Duodenal mucosa (tissue), 2 donors: Measurements from ENCODE around the gene PADI2.

Source experiments
- H3K27ac ChIP-seq: one replicate; pipeline ENCODE4 v1.7.0; 2013; ENCODE audit warnings: low read depth, low read length
- H3K27me3 ChIP-seq, 2 donors: one replicate each; pipeline ENCODE4 v1.7.0; 2013; ENCODE audit warnings: low read length in 2 of 2, control low read depth in 1 of 2; ENCODE audit not compliant: insufficient read depth in 2 of 2, control insufficient read depth in 1 of 2
- H3K36me3 ChIP-seq, 2 donors: one replicate each; pipeline ENCODE4 v1.7.0; 2013; ENCODE audit warnings: low read length in 2 of 2, control low read depth in 1 of 2; ENCODE audit not compliant: insufficient read depth in 2 of 2, control insufficient read depth in 1 of 2
- H3K4me1 ChIP-seq, 2 donors: one replicate each; pipeline ENCODE4 v1.7.0; 2013; ENCODE audit warnings: low read length in 2 of 2, control low read depth in 1 of 2; ENCODE audit not compliant: insufficient read depth in 2 of 2, control insufficient read depth in 1 of 2
- H3K4me3 ChIP-seq, 2 donors: one replicate each; pipeline ENCODE4 v1.7.0; 2013; ENCODE audit warnings: low read length in 2 of 2, low read depth in 1 of 2
- H3K9ac ChIP-seq, 2 donors: one replicate each; pipeline ENCODE4 v1.7.0; 2013; ENCODE audit warnings: low read length in 2 of 2, low read depth in 1 of 2
- H3K9me3 ChIP-seq, 2 donors: one replicate each; pipeline ENCODE4 v1.7.0; 2013; ENCODE audit warnings: low read length in 2 of 2, control low read depth in 1 of 2; ENCODE audit not compliant: control insufficient read depth in 1 of 2

Gene PADI2

GRCh38 chr1:17027900-17028299 lies 91.4 kb downstream of the PADI2 start:
- H3K36me3 ChIP-seq = peaks cover 51 to 84% of the 10 kb centered on the region in 2 donors

GRCh38 chr1:17027403-17027802 lies 91.8 kb downstream of the PADI2 start:
- Histone ChIP-seq H3K27ac (no peak overlapping the region), H3K27me3 (no peaks in the 10 kb centered on the region), H3K4me1 (no peaks in the 10 kb centered on the region), H3K4me3 (no peak overlapping the region), H3K9me3 (no peaks in the 10 kb centered on the region), H3K36me3 (peaks cover 51 to 84% of the 10 kb centered on the region in 2 donors), H3K9ac (no peak overlapping the region)

More at GRCh38 chr1:17027900-17028299, 91.4 kb downstream of the PADI2 start:
- Histone ChIP-seq H3K9ac (no peak overlapping the region), H3K9me3 (no peaks in the 10 kb centered on the region), H3K4me3 (no peak overlapping the region), H3K4me1 (no peaks in the 10 kb centered on the region), H3K27ac (no peak overlapping the region), H3K27me3 (no peaks in the 10 kb centered on the region)

- no peaks in the 10 kb centered on the region for H3K27me3 ChIP-seq
- no peak overlapping the region for H3K27ac ChIP-seq
- no peak overlapping the region for H3K9ac ChIP-seq
- H3K4me3 ChIP-seq = no peak overlapping the region
- no peaks in the 10 kb centered on the region for H3K4me1 ChIP-seq
- H3K9me3 ChIP-seq = no peaks in the 10 kb centered on the region
- peaks cover 61 to 88% of the 10 kb centered on the region in 2 donors for H3K36me3 ChIP-seq
These were observed 94.5 kb downstream of the PADI2 start for GRCh38 chr1:17024721-17025120.

- Histone ChIP-seq H3K9me3 (no peaks in the 10 kb centered on the region), H3K36me3 (peaks cover 67 to 93% of the 10 kb centered on the region in 2 donors), H3K27me3 (no peaks in the 10 kb centered on the region), H3K27ac (no peak overlapping the region), H3K4me3 (no peak overlapping the region), H3K9ac (no peak overlapping the region), H3K4me1 (no peaks in the 10 kb centered on the region)
These were observed 95.7 kb downstream of the PADI2 start for GRCh38 chr1:17023573-17023972.

GRCh38 chr1:17023102-17023501 lies 96.1 kb downstream of the PADI2 start:
- H3K9ac ChIP-seq = no peak overlapping the region
- H3K27me3 ChIP-seq = no peaks in the 10 kb centered on the region
- H3K4me3 ChIP-seq = no peak overlapping the region
- H3K36me3 ChIP-seq = peaks cover 66 to 93% of the 10 kb centered on the region in 2 donors
- H3K9me3 ChIP-seq = no peaks in the 10 kb centered on the region
- no peaks in the 10 kb centered on the region for H3K4me1 ChIP-seq
- H3K27ac ChIP-seq = no peak overlapping the region

- H3K27me3 ChIP-seq = no peaks in the 10 kb centered on the region
- H3K4me1 ChIP-seq = no peaks in the 10 kb centered on the region
- H3K9me3 ChIP-seq = no peaks in the 10 kb centered on the region
- H3K9ac ChIP-seq = no peak overlapping the region
- no peak overlapping the region for H3K4me3 ChIP-seq
- no peak overlapping the region for H3K27ac ChIP-seq
- H3K36me3 ChIP-seq = peaks cover 56 to 84% of the 10 kb centered on the region in 2 donors
These were observed 97.4 kb downstream of the PADI2 start for GRCh38 chr1:17021896-17022295.

GRCh38 chr1:17020502-17020901 lies 98.7 kb downstream of the PADI2 start:
- H3K4me1 ChIP-seq = no peaks in the 10 kb centered on the region
- no peaks in the 10 kb centered on the region for H3K9me3 ChIP-seq

GRCh38 chr1:17018849-17019248 lies 100.4 kb downstream of the PADI2 start:
- Histone ChIP-seq H3K27ac (no peak overlapping the region), H3K9ac (no peak overlapping the region), H3K4me3 (no peak overlapping the region), H3K36me3 (peaks cover 46 to 60% of the 10 kb centered on the region in 2 donors), H3K9me3 (no peaks in the 10 kb centered on the region), H3K4me1 (peaks cover 0 to 3% of the 10 kb centered on the region in 2 donors), H3K27me3 (no peaks in the 10 kb centered on the region)

More at GRCh38 chr1:17020502-17020901, 98.7 kb downstream of the PADI2 start:
- Histone ChIP-seq H3K9ac (no peak overlapping the region), H3K4me3 (no peak overlapping the region), H3K27me3 (no peaks in the 10 kb centered on the region), H3K36me3 (peaks cover 55 to 71% of the 10 kb centered on the region in 2 donors), H3K27ac (no peak overlapping the region)

GRCh38 chr1:17017435-17017834 lies 101.8 kb downstream of the PADI2 start:
- H3K36me3 ChIP-seq = peaks cover 32 to 46% of the 10 kb centered on the region in 2 donors
- H3K9me3 ChIP-seq = no peaks in the 10 kb centered on the region
- H3K4me3 ChIP-seq = no peak overlapping the region
- no peaks in the 10 kb centered on the region for H3K27me3 ChIP-seq
- no peak overlapping the region for H3K9ac ChIP-seq
- peaks cover 0 to 4% of the 10 kb centered on the region in 2 donors for H3K4me1 ChIP-seq
- H3K27ac ChIP-seq = no peak overlapping the region
